Urothelium cell line (cell line): ENCODE measurements around the gene THRB.

Experiments used
- DNase-seq: peaks from one replicate; pipeline ENCODE4 v3.0.0; 2011; ENCODE audit warnings: low spot score, mixed read lengths
- FAIRE-seq: peaks from 2 replicates; lab custom pipeline; 2011; peaks lifted over from hg19 to GRCh38; lab: Jason Lieb, UNC

THRB gene

DNA sequence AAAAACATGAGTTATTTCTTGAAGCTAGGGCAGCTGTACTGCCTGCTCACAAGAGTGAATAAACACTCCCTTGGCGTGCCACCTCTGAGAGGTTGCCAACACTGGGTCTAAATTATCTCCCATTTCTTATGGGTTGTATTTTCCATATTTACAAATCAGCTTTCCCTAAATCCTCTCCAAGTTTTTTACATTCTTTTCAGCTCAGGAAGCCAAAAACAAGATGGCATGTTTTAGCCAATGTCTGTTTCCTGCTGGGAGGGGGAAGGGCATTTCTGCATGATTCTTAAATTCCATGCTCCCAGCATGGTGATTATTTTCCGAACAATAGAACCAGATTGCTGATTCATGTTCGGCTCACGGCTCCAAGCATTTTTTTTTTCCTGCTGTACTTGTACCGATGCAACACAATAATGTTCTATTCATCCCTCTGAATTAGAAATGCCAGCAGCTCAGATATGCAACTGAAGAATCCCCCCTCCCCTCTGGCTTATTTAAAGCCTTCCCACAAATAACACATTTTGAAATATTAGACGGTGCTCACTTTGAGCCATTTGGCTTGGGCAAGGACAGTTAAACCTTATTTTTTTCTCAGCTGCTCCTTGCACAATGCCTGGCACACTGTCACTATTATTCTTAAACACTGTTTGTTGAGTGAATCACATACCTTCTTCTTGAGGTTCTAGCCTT is 252.5 kb downstream of the THRB start:
- FAIRE-seq = no peak
- peak; percentile 68 for DNase-seq

DNA sequence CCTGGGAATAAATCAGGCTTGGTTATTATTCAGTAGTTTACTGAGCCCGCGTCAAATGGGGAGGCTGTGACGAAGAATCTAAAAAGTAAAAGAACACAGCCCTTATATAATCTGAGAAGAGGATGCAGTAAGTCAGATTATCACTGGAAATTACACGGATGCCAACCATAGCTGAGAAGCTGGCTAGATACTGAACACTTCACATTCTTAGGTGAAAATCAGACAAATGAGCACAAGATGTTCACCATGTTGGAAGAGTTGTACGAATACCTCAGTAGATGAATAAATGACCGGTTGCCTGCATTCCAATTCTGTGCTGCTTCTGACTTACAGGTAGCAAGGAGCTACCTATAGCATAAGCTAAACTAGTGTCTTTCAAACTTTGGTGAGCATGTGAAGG is 254.3 kb downstream of the THRB start:
- DNase-seq (no peak), FAIRE-seq (no peak)

DNA sequence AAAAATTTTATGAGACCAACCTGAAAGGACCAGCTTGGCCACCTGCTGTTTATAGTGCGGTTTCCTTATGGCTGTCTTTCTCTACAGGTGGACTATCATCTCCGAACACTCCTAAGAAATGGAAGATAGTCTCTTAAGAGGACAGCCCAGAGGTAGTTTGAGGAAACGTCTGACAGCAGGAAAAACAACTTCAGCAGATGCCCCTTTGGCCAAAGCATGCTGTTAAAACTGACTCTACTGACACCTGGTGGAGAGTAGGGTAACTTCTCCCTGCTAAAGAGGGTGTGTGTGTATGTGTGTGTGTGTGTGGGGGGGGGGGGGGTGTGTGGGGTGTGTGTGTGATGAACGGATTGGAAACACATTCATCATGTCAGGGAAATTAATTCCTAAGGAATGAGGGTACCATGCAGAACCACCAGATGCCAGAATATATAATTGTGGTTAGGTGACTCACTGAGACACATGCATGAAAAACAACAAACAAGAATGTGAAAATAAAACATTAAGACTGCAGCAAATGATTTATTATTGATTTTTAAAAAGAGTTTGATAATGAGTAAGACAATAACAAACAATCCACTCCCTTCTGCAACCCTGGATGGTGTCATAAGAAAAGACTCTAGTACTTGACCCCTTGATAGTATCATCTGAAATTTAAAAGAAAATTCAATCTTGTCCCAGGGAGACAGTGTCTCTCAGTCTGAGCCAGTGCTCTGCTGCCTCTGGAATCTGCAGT is 256.5 kb downstream of the THRB start:
- DNase-seq (peak; percentile 74), FAIRE-seq (no peak)

DNA sequence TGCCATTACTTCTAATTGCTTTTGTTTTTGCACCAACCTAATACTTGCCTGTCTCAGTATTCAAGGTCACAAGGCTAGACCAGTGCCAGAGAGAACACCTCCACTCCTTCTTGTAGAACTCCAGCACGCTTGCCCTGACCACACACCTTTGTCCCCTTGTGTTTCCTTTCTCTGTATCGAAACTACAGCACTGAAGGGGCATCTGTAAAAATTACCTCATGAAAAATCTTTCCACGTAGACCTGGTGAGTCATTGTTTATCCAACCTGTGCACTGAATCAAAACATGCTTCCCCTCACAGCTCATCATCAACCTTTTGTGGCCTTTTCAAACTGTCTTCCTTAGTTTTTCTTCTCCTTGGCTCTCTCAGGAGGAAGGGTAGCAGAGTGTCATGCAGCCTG is 259.5 kb downstream of the THRB start:
- peak; percentile 50 for FAIRE-seq
- DNase-seq = peak; percentile 53

DNA sequence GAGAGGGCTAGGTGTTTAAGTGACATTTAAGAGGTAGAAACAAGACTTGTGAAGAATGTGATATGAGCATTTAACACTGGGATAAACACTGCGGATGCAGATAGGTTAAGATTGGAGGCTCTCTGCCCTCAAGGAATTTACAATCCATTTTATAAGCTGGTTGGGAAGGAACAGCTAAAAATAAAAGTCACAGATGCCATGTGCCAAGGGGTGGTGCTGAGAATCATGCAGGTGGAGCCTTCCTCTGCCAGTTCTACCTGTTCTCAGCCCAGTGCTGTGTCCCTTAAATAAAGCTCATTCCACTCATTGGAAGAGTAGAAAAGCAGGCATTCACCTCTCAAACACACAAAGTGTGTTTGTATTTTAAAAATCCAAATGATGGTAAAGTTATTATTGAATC is 261.9 kb downstream of the THRB start:
- no peak for DNase-seq
- FAIRE-seq = no peak

DNA sequence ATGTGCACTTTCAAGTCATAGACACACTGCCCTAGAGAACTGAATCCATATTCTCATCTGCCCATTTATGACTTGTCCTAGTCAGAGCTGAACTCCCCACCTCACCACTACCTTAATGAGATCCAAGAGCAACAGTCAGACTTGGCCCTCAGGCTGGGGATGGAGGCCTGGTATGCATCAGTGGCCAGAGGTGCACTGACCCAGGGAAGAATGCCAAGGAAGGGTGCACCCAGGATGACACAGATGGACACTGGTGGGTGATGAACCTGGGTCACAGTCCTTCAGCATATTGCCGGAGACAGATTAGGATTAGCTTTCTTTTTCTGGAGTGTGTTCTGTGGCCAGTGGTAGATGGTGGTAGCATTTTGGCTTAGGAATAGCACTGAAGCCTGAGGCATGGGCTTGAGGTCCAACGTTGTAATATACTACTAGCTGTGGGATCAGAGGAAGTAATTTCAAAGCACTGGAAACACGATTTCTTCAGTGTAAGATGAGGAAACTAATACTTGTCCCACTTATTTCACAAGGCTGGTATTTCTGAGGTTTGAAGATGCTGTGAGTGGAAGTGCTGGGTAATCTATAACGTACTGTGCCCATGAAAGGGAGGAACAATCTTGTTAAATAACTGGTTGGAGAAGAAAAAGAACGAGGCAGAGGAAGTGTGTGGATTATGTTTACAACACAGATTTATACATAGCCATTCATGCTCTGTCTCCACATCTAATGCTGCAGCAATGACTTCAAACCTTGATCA is 265.0 kb downstream of the THRB start:
- DNase-seq (no peak), FAIRE-seq (no peak)

DNA sequence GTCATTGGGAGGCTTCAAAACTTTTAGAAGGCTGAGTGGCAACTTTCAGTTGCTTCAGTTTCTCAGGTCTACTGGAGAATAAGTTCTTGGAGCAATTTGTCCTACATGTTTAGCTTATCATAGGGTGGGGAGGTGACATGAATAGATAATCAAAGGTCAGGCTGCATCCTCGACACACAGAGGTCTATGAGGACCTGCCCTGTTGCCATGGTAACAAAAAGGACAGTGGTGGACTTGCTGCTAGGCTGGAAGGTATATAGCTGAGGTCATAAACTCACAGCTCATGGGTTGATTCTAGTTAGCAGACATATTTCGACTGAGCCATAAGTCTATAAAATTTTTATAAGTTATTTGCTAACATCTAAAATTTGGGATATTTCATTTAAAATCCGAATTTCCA is 267.0 kb downstream of the THRB start:
- DNase-seq = no peak
- no peak for FAIRE-seq

DNA sequence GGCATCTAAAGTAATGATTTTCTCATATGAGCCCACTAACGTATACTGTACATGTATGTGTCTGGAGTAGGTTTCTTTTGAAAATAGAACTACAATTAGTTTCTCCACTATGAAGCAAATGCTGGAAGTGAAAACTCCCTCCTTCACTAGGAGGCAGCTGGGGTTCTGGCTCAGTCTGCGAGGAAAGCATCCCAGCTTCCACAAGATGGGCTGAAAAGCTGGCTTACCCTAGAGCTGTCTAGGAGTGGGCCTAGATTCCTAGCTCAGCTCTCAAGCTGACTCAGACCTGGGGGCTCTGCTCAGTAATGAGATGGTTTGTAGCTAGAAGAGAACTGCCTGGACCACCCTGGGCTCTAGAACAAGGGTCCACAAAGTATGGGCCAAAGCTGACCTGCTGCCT is 268.3 kb downstream of the THRB start:
- FAIRE-seq (no peak), DNase-seq (no peak)

DNA sequence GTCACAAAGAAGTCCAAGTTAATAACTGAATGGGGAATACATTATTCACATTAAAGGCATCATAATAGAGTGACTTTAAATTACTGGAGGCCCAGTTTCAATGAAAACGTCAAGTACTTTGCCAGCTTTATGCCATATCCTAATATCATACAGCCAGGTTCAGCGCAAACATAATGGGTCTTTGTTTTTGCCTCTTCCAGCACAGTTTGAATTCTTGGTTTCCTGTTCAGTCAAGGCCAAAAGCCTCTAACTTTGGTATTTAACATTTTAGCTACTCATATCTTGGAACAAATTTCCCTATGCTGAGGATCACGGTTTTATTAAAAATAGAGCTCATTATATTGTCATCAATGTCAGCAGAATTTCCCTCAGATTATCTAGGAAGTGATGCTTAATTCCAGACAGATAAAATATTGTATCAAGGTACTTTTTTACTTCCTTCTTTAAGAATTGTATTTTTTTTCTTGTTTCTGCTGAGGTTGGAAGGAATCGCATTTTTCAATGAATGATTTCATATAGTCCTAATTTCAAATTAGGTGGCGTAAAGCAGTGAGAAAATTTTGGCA is 269.2 kb downstream of the THRB start:
- FAIRE-seq (no peak), DNase-seq (no peak)

DNA sequence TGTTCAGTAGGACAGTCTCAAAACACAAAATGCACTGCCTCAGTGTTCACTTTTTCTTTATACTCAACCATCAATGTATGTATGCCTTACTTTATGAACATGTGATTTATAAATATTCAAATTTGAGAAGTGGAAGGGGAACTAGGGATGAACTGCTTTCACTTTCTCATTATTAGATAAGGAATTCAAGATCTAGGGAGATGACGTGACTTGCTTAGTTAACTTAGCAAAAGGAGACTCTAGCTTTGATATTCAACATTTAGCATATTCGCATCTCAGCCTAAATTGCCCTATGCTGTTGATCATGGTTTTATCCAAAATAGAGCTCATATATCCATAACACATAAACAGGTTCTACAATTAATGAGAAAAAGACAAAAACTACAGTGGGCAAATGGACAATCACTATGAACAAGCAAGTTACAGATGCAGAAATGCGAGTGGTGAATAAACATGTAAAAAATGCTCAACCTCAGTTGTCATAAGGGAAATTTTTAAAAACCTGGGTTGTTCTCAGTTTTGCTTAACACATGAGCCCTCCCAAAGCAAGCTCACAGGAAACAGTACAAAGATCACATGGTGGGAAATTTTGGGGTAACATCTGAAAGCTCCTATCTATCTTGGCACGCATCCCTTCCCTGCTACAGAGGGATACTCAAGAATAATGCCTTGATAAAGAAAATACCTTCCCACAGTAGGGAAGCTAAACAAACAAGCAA is 269.8 kb downstream of the THRB start:
- no peak for DNase-seq
- no peak for FAIRE-seq

DNA sequence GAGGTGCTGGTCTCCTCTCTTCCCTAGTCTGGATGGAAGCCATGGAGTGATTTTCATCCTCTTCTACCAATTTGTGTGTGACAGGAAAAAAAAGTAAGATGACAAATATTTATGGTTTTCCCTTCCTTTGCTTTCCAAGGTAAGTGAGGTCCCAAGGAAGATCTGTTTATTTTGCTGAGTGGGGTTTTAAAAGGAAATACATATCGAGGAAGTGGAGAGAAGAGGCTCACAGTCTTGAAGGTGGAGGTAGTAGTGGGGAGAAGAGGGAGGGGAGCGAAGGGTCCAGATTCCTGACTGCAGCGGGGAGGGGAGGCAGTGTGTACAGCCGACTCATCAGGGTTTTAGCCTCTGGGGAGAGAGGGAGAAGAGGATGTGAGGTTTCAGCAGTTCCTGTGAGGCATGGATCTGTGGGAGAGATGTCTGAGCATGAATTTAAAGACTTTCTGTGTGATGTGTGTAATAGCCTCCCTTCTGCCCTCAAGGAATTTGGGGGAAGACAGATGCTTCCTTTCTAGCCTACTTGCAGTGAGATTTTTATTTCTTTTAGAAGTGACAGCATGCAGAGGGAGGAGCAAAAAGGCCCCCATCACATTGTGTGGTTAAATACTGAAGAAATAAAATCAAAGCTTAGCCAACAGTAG is 272.4 kb downstream of the THRB start:
- no peak for DNase-seq
- FAIRE-seq = no peak

DNA sequence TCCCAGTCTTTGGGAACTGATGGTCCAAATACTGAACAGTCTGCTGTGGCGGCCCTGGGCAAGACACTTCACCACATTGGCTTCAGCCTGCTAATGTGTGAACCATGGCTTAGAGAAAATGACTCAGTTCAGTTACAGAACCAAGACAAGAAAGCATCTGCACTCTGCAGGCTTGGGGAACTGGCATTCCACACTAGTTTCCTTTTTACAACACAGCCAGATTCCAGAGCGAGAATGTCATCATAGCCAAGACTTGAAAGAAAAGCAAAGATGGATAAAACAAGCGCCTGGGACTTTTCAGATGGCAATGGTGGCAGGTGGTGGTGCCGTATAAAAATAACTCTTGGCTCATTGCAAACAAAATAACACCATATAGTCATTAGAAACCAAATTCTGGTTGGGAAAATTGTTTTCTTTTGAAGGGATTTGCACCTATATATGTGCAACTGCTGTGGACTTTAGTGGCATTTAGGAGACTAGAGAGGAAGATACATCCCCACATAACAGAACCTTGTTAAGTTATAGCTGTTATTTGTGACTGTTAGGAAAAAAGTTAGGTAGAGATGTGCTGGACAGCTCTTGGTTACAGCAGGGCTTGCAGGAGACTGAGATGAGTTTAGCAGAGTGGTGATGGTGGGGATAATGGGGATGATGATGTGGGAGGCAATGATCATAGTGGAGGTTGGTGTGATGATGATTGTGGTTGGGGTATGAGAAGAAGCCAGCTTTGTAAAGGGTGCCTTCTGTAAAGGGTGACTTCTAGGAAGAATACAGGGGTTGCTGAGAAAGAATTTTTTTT is 273.6 kb downstream of the THRB start:
- no peak for FAIRE-seq
- DNase-seq = peak; percentile 82

DNA sequence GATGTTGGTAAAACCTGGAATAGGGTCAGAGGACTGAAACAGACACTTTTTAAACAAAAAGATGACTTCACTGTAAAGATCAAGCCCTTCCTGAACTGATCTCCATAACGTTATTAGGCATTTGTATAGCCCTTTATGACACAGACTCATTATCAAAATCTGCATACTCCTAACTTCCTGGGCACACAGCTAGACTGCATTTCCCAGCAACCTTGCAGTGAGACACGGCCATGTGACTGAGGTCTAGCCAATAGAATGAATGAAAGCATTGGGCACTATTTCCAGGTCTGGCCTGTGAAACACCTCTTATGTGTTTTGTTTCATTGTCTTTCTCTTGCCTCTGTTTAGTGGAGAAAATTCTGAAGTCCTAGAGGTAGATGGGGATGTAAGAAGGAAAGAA is 279.1 kb downstream of the THRB start:
- no peak for FAIRE-seq
- no peak for DNase-seq

DNA sequence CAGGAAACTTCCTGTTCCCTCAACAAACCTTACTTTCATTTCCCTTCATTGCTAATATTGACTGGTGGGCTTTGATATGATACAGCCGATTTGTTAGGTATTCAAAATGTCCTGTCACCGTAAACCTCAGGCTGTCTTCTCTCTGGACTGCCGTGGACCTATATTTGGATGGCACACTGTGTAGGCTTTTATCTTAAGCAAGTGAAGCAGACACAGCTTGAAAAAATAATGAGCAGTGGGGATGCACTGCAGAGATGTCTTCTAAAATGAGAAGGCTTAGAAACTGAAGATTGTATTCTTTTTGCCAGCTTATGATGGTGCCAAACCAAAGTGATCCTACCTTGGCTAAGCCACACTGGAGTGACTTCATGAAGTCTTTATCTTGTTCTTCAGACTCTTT is 283.3 kb downstream of the THRB start:
- FAIRE-seq (no peak), DNase-seq (no peak)

DNA sequence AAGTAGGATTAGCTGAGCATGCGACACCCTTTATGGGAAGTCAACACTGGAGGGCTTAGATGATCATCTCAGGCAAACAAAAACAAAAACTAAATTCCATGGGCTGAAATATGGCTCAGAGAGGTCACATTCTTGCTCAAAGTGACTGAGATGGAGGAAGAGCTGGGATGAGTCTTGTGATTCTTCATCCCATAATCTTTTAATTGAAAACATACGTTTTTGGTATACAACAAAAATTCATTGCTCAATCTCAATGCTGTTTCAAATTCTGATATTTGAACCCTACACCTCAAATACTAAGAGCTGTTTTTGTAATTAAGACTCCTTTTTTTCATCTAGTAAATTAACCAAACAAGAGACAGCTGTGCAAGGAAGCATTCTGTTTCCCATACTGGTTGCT is 292.6 kb downstream of the THRB start:
- DNase-seq = no peak
- FAIRE-seq = no peak

DNA sequence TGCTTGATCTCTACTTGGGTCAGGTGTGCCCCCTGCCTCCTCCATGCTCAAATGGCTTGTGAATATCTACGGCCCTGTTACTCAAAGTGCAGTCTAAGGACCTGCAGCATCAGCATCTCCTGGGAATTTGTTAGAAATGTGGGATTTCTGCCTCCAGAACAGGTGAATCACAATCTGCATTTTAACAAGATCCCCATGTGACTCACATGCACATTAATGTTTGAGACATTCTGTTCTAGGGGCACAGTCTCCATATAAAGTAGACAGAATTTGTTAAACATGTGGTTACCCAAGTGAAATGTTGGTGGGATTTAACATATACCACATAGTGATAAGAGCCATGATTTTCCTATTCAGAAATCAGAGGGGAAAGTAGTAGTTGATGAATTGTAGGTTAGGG is 293.3 kb downstream of the THRB start:
- DNase-seq = no peak
- FAIRE-seq = no peak

DNA sequence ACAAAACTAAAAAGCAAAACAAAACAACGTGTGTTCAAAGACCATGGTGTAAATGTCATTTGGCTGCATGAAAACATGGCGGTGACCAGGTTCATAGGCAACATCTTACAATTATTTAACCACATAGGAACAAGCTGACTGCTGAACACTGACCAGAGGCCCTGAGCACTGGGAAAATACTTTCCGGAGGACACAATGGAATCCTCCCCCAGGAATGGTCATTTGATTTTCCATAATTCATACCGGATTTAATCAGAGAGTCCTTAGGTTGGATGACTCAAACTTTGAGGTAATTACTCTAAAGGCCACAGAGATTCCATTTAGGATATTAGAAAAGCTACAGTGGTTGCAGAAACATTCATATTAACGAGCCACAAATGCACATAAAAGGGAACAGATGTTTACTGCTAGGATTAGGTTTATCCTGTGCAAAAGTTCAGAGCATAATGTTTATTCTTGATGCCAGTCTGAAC is 294.8 kb downstream of the THRB start:
- FAIRE-seq = no peak
- no peak for DNase-seq

DNA sequence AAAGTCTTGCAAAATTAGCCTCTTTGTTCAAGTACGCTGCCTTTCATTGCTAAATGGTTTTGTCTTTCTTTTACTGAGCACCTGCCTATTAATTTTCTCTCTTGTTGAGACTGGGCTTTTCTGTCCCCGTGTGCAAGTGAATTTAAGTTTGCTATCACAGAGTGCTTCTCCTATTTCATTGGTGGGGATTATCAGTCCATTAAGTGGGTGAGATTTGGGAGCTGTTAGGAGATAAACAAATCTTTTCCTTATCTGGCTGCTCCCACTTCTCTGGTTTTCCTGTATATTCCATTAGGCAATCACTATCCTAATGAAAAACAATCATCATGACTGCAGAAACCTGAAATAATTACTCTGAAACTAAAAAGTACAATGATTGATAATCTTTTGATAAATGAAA is 295.4 kb downstream of the THRB start:
- no peak for DNase-seq
- no peak for FAIRE-seq

DNA sequence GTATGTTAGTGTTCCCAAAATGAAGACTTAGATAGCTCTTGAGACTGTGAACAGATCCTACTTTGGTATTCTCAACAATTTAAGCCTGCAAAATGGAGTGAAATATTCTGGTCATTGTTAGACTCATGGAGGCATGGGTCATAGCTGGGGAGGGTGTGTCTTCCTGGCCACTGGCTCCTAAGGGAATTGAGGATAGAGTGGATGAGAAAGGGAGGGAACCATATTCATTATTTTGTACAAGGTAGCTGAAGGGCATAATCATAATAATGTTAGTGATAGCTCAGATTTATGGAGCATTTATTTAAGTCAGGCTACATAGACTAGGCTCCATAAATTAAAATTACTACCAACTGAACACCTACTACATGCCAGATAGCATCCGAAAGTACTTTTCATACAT is 295.9 kb downstream of the THRB start:
- FAIRE-seq = no peak
- no peak for DNase-seq

DNA sequence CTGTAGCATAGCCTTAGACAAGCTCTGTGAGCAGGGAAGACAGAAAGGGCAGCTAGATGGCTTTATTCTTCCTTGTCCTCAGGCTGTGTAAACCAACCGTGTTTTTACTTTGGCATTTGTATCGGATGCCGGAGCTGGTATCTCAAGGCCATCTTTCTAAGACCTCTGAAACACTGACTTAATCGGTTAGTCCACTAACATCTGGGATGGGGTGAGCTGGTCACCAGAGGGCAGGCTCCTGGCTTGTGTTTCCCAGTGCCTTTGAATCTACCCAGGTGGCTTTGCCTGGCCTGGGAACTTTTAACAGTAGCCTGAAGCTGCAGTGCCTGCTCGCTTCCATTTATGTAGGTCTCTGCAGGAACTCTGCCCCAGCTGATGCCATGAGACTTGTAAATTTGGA is 296.8 kb downstream of the THRB start:
- DNase-seq (no peak), FAIRE-seq (no peak)
